Measurements from ENCODE around the gene PRG2.

- TF ChIP-seq POLR2A (IDR thresholded peaks at IDR 0.05) (no peak), CTCF (IDR thresholded peaks at IDR 0.05 in 4 of 5, conservative IDR thresholded peaks at IDR 0.05 in 1 of 5) (no peak)
These were observed 31.9 kb downstream of the PRG2 start for GRCh38 chr11:57358543-57358961.
